ENCODE measurements around the gene TNK2.

Gene TNK2

DNA sequence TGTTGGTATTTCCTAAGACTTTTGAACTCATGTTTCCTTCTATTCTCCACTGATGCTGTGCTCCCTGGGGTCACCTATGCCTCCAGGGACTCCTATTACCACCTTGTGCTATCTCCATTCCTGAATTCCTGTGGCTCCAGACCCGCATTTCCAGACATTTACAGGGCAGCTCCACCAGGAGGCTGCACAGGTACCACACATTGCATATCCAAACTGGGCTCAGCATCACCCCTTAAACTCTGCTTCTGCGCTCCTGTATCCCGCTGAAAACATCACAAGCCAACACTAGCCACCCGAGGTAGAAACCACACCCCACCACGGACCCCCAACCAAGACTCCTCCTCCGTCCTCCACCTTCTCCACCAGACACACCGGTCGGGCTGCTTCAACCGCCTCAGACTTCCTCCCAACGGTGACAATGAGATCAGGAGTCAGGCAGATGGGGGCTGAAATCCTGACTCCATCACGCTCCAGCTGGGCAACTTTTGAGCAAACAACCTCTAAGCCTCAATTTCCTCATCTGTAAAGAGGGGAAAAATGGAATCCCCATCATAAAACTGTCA is 10.4 kb downstream of the TNK2 start:
- H3K36me3 ChIP-seq = no peaks in the 10 kb centered on the region
- 0 out of 2 replicates have a peak overlapping the region, but pooled peaks have one; percentile 12 for H3K9ac ChIP-seq
- no peaks in the 10 kb centered on the region for H3K9me3 ChIP-seq
- H3K4me1 ChIP-seq = peaks cover 92% of the 10 kb centered on the region
- TF ChIP-seq Cebpa-rat (IDR thresholded peaks at IDR 0.05) = no peak
- 0 out of 2 replicates have a peak overlapping the region, but pooled peaks have one; percentile 14 for H3K4me3 ChIP-seq
- peak overlapping the region; percentile 78 for H3K4me2 ChIP-seq
- H3K27me3 ChIP-seq = no peaks in the 10 kb centered on the region
- H4K20me1 ChIP-seq = peaks cover 45% of the 10 kb centered on the region
- H3K27ac ChIP-seq = peak overlapping the region; percentile 59; the same call in 1 of the 2 replicates

DNA sequence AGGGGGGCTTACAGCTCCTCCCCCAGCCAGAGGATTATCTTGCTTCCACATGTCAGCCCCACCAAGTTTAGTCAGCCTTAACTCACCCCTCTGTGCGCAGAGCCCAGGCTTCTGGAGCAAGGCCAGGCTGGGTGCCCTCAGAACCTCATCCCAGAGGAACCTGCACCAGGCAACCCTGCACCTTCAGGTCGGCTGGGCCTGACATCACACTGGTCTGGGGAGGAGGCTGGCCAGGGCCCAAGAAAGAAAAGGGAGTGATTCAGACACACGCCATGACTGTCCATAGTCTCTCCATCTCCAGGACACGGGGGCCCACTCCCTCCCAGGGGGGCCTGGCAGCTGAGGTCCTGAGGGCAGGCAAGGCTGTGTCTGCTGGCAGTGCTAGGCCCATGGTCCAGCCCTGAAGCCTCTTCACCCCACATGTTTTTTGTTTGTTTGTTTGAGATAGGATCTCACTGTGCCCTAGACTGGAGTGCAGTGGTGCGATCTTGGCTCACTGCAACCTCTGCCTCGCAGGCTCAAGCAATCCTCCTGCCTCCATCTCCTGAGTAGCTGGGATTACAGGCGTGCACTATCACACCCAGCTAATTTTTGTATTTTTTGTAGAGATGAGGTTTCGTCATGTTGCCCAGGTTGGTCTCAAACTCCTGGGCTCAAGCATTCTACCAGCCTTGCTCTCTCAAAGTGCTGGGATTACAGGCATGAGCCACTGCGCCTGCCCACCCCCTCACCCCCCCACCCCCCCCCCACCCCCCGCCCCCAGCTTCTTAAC is 11.1 kb downstream of the TNK2 start:
- H3K9ac ChIP-seq = peak overlapping the region; percentile 86; the same call in 1 of the 2 replicates
- no peaks in the 10 kb centered on the region for H3K9me3 ChIP-seq
- H3K4me3 ChIP-seq = 0 out of 2 replicates have a peak overlapping the region, but pooled peaks have one; percentile 91
- no peaks in the 10 kb centered on the region for H3K27me3 ChIP-seq
- no peaks in the 10 kb centered on the region for H3K36me3 ChIP-seq
- H4K20me1 ChIP-seq = peaks cover 48% of the 10 kb centered on the region
- H3K4me1 ChIP-seq = peaks cover 92% of the 10 kb centered on the region
- TF ChIP-seq Cebpa-rat (IDR thresholded peaks at IDR 0.05) = no peak
- peak overlapping the region; percentile 91 for H3K27ac ChIP-seq
- H3K4me2 ChIP-seq = peak overlapping the region; percentile 99

DNA sequence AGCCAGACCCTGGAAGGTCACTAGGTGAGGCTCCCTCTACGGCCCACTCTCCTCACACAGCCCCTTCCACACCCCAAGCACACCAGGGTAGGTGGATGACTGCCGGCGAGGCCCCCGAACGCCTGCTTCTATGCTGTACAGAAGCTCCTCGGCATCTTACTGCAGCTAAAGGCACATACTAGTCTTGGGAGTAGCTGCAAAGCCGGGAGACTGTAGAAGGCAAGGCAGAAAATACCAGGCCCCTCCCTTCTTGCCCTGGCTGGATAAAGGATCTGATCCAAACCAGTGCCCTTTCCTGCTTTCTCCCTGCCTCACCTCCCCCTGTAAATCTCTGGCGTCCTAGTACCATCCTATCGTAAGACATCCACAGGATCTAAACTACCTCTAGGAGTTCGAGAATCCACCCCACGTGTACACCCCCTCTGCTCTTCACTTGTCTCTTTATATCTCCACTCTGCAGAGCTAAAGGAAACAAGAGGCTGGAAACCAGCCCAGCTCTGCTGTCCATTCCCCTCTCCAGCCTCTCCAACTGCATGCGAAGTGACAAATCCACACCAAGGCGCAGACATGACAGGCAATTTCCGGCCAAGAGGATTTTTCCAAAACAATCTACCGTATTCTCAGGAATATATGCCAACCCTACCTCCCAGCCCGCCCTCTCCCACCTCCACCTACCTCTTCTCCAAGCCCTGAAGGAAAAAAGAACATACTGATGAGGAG is 11.8 kb downstream of the TNK2 start:
- H3K4me3 ChIP-seq = peak overlapping the region; percentile 91
- H3K9ac ChIP-seq = peak overlapping the region; percentile 86
- H3K27ac ChIP-seq = peak overlapping the region; percentile 91
- peak overlapping the region; percentile 99 for H3K4me2 ChIP-seq
- H4K20me1 ChIP-seq = peaks cover 49% of the 10 kb centered on the region
- H3K36me3 ChIP-seq = no peaks in the 10 kb centered on the region
- TF ChIP-seq Cebpa-rat (IDR thresholded peaks at IDR 0.05) = no peak
- H3K4me1 ChIP-seq = peaks cover 92% of the 10 kb centered on the region
- no peaks in the 10 kb centered on the region for H3K9me3 ChIP-seq
- no peaks in the 10 kb centered on the region for H3K27me3 ChIP-seq

DNA sequence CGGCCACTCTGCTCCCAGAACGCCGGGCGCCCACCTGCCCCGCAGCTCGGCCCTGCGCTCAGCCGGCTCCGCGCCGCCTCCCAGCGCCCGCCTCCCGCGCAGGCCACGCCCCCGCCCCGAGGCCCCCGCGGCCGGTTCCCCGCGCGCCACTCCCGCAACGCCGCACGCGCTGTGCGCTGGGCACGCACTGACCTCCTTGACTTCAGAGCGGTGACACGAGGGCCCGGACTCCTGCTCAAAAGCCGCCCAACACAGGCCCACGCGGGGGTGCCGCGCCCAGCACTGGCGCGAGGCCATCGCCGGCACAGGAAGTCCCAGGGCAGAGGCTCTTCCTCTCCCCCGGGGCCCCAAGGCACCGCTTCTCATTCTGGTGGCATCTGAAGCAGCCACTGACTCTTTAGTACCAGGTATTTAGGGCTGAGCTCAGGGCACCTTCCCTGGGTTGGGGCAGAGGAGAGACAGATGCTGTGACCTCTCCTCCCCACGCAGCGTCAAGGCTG is 12.4 kb downstream of the TNK2 start:
- Histone ChIP-seq H3K9ac (peak overlapping the region; percentile 86), H3K36me3 (no peaks in the 10 kb centered on the region), H3K4me2 (peak overlapping the region; percentile 99), H4K20me1 (peaks cover 48% of the 10 kb centered on the region), H3K9me3 (no peaks in the 10 kb centered on the region), H3K27me3 (no peaks in the 10 kb centered on the region), H3K4me3 (peak overlapping the region; percentile 91), H3K27ac (peak overlapping the region; percentile 91), H3K4me1 (peaks cover 92% of the 10 kb centered on the region)
- TF ChIP-seq Cebpa-rat (IDR thresholded peaks at IDR 0.05) = no peak

DNA sequence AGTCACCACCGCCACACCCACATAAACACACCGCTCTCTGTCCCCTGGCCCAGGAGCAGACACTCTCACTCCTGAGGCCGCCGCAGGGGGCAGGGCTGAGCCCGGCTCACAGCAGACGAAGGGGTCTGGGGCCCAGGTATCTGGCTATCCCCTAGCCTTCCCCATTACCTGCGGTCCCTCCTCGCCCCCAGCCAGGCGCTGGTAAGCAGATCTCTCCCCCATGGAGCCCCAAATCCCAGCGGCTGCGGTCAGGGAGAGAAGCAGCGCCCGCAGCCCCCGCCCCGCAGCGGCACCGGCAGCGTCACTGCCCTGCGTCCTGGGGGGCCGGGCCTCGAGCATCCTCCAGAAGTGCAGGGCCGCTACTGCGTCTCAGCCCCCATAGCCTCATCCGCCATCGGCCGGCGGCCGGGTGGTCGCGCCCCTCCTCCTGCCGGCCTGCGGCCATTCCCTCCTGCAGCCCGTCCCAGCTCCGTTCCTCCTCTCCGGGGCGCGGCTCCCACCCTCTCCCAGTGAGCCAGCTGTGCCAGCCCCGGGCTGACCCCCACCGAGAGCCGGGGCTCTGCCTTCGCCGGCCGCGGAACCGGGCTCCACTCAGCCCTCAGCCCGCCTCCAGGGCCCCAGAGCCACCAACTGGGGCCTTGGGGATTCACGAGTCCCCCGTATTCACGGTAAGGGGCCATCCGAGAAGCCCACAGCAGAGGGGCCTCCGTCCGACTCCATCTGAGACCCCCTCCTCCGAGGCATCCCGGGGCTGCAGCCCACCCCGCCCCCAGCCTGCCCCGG is 13.1 kb downstream of the TNK2 start:
- no peaks in the 10 kb centered on the region for H3K36me3 ChIP-seq
- peak overlapping the region; percentile 99 for H3K4me2 ChIP-seq
- no peak for TF ChIP-seq Cebpa-rat (IDR thresholded peaks at IDR 0.05)
- peak overlapping the region; percentile 91 for H3K27ac ChIP-seq
- peak overlapping the region; percentile 86 for H3K9ac ChIP-seq
- peaks cover 92% of the 10 kb centered on the region for H3K4me1 ChIP-seq
- peaks cover 45% of the 10 kb centered on the region for H4K20me1 ChIP-seq
- no peaks in the 10 kb centered on the region for H3K9me3 ChIP-seq
- no peaks in the 10 kb centered on the region for H3K27me3 ChIP-seq
- H3K4me3 ChIP-seq = peak overlapping the region; percentile 91

DNA sequence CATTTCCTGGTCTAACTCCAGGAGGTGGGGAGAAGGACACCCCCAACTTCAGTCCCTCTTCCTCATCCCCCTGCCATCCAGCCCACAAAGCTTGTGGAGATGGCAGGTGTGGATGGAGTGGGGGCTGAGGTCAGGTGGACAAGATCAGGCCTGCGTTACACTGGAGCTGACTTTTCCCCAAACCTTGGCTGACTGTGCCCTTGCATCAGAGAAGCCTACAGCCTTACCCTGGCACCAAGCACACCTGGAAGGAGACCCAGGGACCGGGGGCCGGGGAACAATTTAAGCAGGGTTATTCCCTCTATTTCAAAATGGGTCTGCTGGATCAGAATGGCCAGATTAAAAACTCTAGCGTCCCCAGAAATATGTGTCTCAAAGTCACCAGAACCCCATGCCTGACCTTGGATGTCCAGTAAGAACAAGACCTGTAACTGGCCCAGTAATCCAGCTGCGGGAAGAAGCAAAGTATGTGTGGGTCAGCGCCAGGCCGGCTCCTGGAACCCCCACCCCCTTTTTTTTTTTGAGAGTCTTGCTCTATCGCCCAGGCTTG is 14.4 kb downstream of the TNK2 start:
- peak overlapping the region; percentile 99 for H3K4me2 ChIP-seq
- H3K9me3 ChIP-seq = no peaks in the 10 kb centered on the region
- no peak for TF ChIP-seq Cebpa-rat (IDR thresholded peaks at IDR 0.05)
- H3K36me3 ChIP-seq = no peaks in the 10 kb centered on the region
- peak overlapping the region; percentile 86 for H3K9ac ChIP-seq
- peak overlapping the region; percentile 91 for H3K27ac ChIP-seq
- peak overlapping the region; percentile 91; the same call in 1 of the 2 replicates for H3K4me3 ChIP-seq
- peaks cover 52% of the 10 kb centered on the region for H4K20me1 ChIP-seq
- no peaks in the 10 kb centered on the region for H3K27me3 ChIP-seq
- H3K4me1 ChIP-seq = peaks cover 92% of the 10 kb centered on the region

DNA sequence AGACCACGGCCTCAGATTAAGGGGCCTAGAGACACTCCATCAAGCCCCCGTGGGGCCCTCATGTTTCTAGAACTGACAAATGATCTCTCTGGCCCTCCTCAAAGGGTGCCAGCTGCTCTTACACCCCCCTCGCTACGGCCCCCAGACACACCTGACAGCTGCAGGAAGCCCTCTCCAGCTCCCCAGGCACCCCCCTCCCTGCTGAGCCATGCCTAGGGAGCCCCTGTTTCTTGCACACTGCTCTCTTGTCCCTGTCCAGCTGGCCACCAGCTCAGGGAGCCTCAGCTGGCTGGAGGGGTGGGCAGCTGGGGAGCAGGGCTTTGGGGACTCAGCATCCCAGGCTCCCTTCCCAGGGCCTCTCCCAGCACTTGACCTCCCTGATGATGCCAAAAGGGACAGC is 14.8 kb downstream of the TNK2 start:
- peak overlapping the region; percentile 99 for H3K4me2 ChIP-seq
- peak overlapping the region; percentile 91 for H3K27ac ChIP-seq
- no peaks in the 10 kb centered on the region for H3K9me3 ChIP-seq
- no peak for TF ChIP-seq Cebpa-rat (IDR thresholded peaks at IDR 0.05)
- no peaks in the 10 kb centered on the region for H3K27me3 ChIP-seq
- peaks cover 92% of the 10 kb centered on the region for H3K4me1 ChIP-seq
- H3K9ac ChIP-seq = peak overlapping the region; percentile 76
- no peaks in the 10 kb centered on the region for H3K36me3 ChIP-seq
- peak overlapping the region; percentile 57 for H3K4me3 ChIP-seq
- H4K20me1 ChIP-seq = peaks cover 56% of the 10 kb centered on the region

DNA sequence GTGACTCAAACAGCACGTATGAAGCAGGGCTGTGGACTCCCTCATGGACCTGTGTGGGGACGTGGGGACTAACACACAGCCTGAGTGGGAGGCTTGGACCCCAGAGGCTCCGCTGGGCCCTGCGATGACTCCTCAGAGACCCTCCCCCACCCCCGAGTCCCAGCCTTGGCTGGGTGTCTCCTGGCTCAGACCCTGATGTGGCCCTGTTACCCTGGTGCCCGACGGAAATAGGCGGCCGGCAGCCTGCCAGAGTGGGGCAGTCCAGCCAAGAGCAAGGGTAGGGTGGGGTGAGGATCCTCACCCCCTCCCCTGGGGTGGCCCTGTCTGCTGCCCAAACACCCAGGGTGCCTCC is 15.3 kb downstream of the TNK2 start:
- Histone ChIP-seq H3K27ac (peak overlapping the region; percentile 91), H3K4me2 (peak overlapping the region; percentile 99)

More for the DNA sequence above, 15.3 kb downstream of the TNK2 start:
- Histone ChIP-seq H3K9ac (peak overlapping the region; percentile 76), H3K27me3 (no peaks in the 10 kb centered on the region), H3K4me1 (peaks cover 92% of the 10 kb centered on the region), H4K20me1 (peaks cover 61% of the 10 kb centered on the region), H3K4me3 (peak overlapping the region; percentile 57), H3K36me3 (peaks cover 4% of the 10 kb centered on the region), H3K9me3 (no peaks in the 10 kb centered on the region)
- no peak for TF ChIP-seq Cebpa-rat (IDR thresholded peaks at IDR 0.05)

Data from BLaER1 (cell line).